ENCODE measurements around the gene ESX1.

DNA sequence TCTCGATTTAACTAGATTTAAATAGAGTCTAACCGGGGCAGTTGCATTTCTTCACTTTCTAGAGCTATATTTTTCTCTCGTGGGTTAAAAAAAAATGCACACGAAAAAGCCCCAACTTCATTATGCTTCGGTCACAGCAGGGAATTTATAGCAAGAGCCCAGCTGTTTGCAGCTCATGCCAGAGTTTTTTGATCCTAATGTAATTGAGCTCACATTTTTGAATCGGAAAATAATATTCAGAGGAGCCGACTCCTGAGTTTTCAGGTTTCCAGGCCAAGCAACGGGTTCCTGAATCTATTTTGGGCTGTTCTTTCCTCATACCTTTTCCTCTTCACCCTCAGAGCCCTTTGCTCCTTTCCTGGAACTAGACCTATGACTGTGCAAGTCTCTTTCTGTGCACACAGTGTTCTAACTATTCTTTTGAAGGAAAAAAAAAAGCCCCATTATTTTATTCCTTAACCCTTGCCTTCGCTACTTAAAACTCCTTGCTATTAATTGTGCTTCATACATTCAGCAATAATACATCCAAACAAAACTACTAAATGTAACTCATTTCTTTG is 27.5 kb upstream of the ESX1 start:
- TF ChIP-seq POLR2A (IDR thresholded peaks at IDR 0.05): no peak
- TF ChIP-seq, protein P1, sequence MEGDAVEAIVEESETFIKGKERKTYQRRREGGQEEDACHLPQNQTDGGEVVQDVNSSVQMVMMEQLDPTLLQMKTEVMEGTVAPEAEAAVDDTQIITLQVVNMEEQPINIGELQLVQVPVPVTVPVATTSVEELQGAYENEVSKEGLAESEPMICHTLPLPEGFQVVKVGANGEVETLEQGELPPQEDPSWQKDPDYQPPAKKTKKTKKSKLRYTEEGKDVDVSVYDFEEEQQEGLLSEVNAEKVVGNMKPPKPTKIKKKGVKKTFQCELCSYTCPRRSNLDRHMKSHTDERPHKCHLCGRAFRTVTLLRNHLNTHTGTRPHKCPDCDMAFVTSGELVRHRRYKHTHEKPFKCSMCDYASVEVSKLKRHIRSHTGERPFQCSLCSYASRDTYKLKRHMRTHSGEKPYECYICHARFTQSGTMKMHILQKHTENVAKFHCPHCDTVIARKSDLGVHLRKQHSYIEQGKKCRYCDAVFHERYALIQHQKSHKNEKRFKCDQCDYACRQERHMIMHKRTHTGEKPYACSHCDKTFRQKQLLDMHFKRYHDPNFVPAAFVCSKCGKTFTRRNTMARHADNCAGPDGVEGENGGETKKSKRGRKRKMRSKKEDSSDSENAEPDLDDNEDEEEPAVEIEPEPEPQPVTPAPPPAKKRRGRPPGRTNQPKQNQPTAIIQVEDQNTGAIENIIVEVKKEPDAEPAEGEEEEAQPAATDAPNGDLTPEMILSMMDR (IDR thresholded peaks at IDR 0.05): no peak
